OCI-LY1 (cell line): ENCODE data around the gene MKNK1.

ENCODE experiments used
- H2AFZ ChIP-seq: fragments of 200-600 bp; sonication (generic), shearing (Covaris generic); 2 replicates; pipeline ENCODE4 v1.6.0; 2014; ENCODE audit warnings: antibody characterized with exemption, mild to moderate bottlenecking, low read length
- H3F3A ChIP-seq: fragments of 200-600 bp; sonication (generic), shearing (Covaris generic); 2 replicates; pipeline ENCODE4 v1.6.0; 2014; ENCODE audit warnings: mild to moderate bottlenecking, antibody characterized with exemption, low read length, moderate library complexity; ENCODE audit not compliant: insufficient read depth
- H3K27ac ChIP-seq: fragments of 200-600 bp; sonication (generic); 2 replicates; pipeline ENCODE4 v1.5.1; 2014; ENCODE audit warnings: low read length, mixed run types, mild to moderate bottlenecking, low read depth; ENCODE audit not compliant: poor library complexity, severe bottlenecking
- H3K27me3 ChIP-seq: fragments of 200-600 bp; sonication (generic); 2 replicates; pipeline ENCODE4 v1.6.0; 2014; ENCODE audit warnings: antibody characterized with exemption, mild to moderate bottlenecking, low read length, moderate library complexity; ENCODE audit not compliant: insufficient read depth
- H3K36me3 ChIP-seq: fragments of 200-600 bp; sonication (generic); 2 replicates; pipeline ENCODE4 v1.6.1; 2014; ENCODE audit warnings: mild to moderate bottlenecking, antibody characterized with exemption, low read length, moderate library complexity, mixed read lengths; ENCODE audit not compliant: insufficient read depth
- H3K4me1 ChIP-seq: fragments of 200-600 bp; sonication (generic); 2 replicates; pipeline ENCODE4 v1.5.1; 2014; ENCODE audit warnings: mild to moderate bottlenecking, low read length, moderate library complexity; ENCODE audit not compliant: insufficient read depth, severe bottlenecking
- H3K4me2 ChIP-seq: fragments of 200-600 bp; sonication (generic), shearing (Covaris generic); 2 replicates; pipeline ENCODE4 v1.6.1; 2014; ENCODE audit warnings: low read length
- H3K4me3 ChIP-seq: fragments of 200-600 bp; sonication (generic); 2 replicates; pipeline ENCODE4 v1.5.1; 2014; ENCODE audit warnings: low read length, low read depth, mild to moderate bottlenecking, mixed read lengths; ENCODE audit not compliant: poor library complexity, severe bottlenecking
- H3K79me2 ChIP-seq: fragments of 200-600 bp; shearing (Covaris generic); 2 replicates; pipeline ENCODE4 v1.6.1; 2016; ENCODE audit warnings: mixed run types, low read length, mixed read lengths; ENCODE audit not compliant: insufficient read depth
- H3K9ac ChIP-seq: fragments of 200-600 bp; sonication (generic), shearing (Covaris generic); 2 replicates; pipeline ENCODE4 v1.6.1; 2014; ENCODE audit warnings: mild to moderate bottlenecking, low read length, mixed read lengths
- H3K9me2 ChIP-seq: fragments of 200-600 bp; sonication (generic), shearing (Covaris generic); 2 replicates; pipeline ENCODE4 v1.6.1; 2014; ENCODE audit warnings: low read depth, mild to moderate bottlenecking, low read length, mixed read lengths
- H3K9me3 ChIP-seq: fragments of 200-600 bp; shearing (Covaris generic); 2 replicates; pipeline ENCODE4 v1.6.1; 2014; ENCODE audit warnings: low read length, mixed read lengths
- H4K20me1 ChIP-seq: fragments of 200-600 bp; sonication (generic), shearing (Covaris generic); 2 replicates; pipeline ENCODE4 v1.6.0; 2016; ENCODE audit warnings: mild to moderate bottlenecking, low read length; ENCODE audit not compliant: insufficient read depth
- CTCF ChIP-seq: fragments of 200-600 bp; sonication (generic), shearing (Covaris generic); IDR thresholded peaks from 2 replicates; pipeline ENCODE4 v1.5.1; 2017; ENCODE audit warnings: mild to moderate bottlenecking, antibody characterized with exemption, low read length, moderate library complexity, mixed read lengths
- EZH2 ChIP-seq: fragments of 200-600 bp; sonication (generic), shearing (Covaris generic); IDR thresholded peaks from 2 replicates; pipeline ENCODE4 v1.8.0; 2017; ENCODE audit warnings: borderline replicate concordance, mixed run types, mild to moderate bottlenecking, antibody characterized with exemption, low read length, moderate library complexity, mixed read lengths

MKNK1 gene

DNA sequence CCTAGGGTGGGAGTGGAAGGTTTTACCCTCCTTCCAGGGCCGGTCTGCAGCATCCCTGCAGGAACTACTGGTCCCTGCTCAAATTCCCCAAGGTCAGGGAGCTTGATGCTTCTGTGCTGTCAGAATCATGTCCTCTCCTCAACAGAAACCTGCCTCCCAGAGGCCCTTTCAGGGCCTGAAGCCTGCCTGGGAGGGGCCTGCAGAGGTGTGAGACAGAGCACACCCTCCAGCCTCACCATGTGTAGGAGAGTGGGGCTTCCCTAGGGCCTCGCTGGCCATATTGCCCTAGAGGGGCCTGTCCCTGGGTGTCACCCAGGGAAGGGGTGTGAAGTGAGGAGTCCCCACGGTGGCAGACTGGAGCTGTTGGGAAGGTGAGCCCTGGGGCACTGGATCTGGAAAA, 73.8 kb downstream of the MKNK1 start:
- Histone ChIP-seq H3K9ac (no peak overlapping the region), H3K27ac (no peak overlapping the region), H3K79me2 (no peaks in the 10 kb centered on the region), H3K27me3 (peaks cover 7% of the 10 kb centered on the region; the same call in 1 of the 2 replicates), H4K20me1 (no peaks in the 10 kb centered on the region), H3K4me2 (no peak overlapping the region), H2AFZ (no peak overlapping the region), H3K36me3 (no peaks in the 10 kb centered on the region), H3F3A (no peaks in the 10 kb centered on the region), H3K9me3 (no peaks in the 10 kb centered on the region), H3K9me2 (no peaks in the 10 kb centered on the region), H3K4me1 (no peaks in the 10 kb centered on the region), H3K4me3 (no peak overlapping the region)
- TF ChIP-seq EZH2 = no peak
- no peak for TF ChIP-seq CTCF

- TF ChIP-seq CTCF = no peak
- no peak for TF ChIP-seq EZH2
- Histone ChIP-seq H3K36me3 (no peaks in the 10 kb centered on the region), H3K9me3 (no peaks in the 10 kb centered on the region), H4K20me1 (no peaks in the 10 kb centered on the region), H3K4me3 (no peak overlapping the region), H3K27me3 (0 out of 2 replicates have a peak, but pooled peaks cover 4% of the 10 kb centered on the region), H2AFZ (no peak overlapping the region), H3F3A (no peaks in the 10 kb centered on the region), H3K9me2 (no peaks in the 10 kb centered on the region), H3K27ac (no peak overlapping the region), H3K4me2 (no peak overlapping the region), H3K79me2 (no peaks in the 10 kb centered on the region), H3K4me1 (no peaks in the 10 kb centered on the region), H3K9ac (no peak overlapping the region)
Observed at GRCh38 chr1:46529031-46529630, 74.9 kb downstream of the MKNK1 start.

GRCh38 chr1:46528297-46528955, 75.6 kb downstream of the MKNK1 start:
- H3K79me2 ChIP-seq = no peaks in the 10 kb centered on the region
- H3K9ac ChIP-seq = no peak overlapping the region
- no peaks in the 10 kb centered on the region for H3F3A ChIP-seq
- no peak overlapping the region for H3K27ac ChIP-seq
- no peaks in the 10 kb centered on the region for H3K4me1 ChIP-seq
- H3K9me2 ChIP-seq = no peaks in the 10 kb centered on the region
- H3K9me3 ChIP-seq = no peaks in the 10 kb centered on the region
- H3K4me3 ChIP-seq = no peak overlapping the region
- 0 out of 2 replicates have a peak, but pooled peaks cover under 1% of the 10 kb centered on the region for H3K27me3 ChIP-seq
- no peak overlapping the region for H3K4me2 ChIP-seq
- H2AFZ ChIP-seq = no peak overlapping the region
- no peaks in the 10 kb centered on the region for H3K36me3 ChIP-seq
- no peaks in the 10 kb centered on the region for H4K20me1 ChIP-seq
- TF ChIP-seq EZH2 = no peak
- TF ChIP-seq CTCF = no peak; the same call in 1 of the 2 replicates
